Measurements from ENCODE around the gene MS4A4E.

GRCh38 chr11:60261014-60261413 is 18.1 kb upstream of the MS4A4E start:
- TF ChIP-seq CTCF (IDR thresholded peaks at IDR 0.05) (no peak), POLR2A (IDR thresholded peaks at IDR 0.05) (no peak)
